Left renal cortex interstitium (tissue), 4 donors: ENCODE results near the gene CLDN14. TPM values are rescaled to one million over a fixed set of nuclear protein-coding genes. Genes with fewer than 3 reads are reported as not detected.
A peak's percentile ranks its signal among the peaks of the same experiment; 100 is the strongest.

Source experiments
- DNase-seq, 4 donors: peaks; one replicate each; pipeline ENCODE4 v3.0.0-alpha.2; 2013; ENCODE audit warnings: low read depth in 4 of 4, low spot score in 2 of 4, missing footprints in 1 of 4
- polyA plus RNA-seq, 4 donors: library from polyadenylated mRNA; unstranded; fragments of 120-200 nt; gene quantifications; one replicate each; pipeline ENCODE4 v1.2.1, GENCODE V29; 2013; ENCODE audit not compliant: insufficient read length in 4 of 4

The CLDN14 gene
- polyA plus RNA-seq, 4 donors: 2.5 to 5.2 (median 4.7) TPM

GRCh38 chr21:36504067-36505058 is 24.4 kb upstream of the CLDN14 start:
- DNase-seq: no peak

- DNase-seq: no peak
Measured at GRCh38 chr21:36502365-36502764, 22.4 kb upstream of the CLDN14 start.

GRCh38 chr21:36501589-36501892 is 21.6 kb upstream of the CLDN14 start:
- no peak for DNase-seq

GRCh38 chr21:36499578-36500471 is 19.9 kb upstream of the CLDN14 start:
- DNase-seq: no peak

GRCh38 chr21:36494557-36494956 is 14.6 kb upstream of the CLDN14 start:
- DNase-seq: no peak

GRCh38 chr21:36491209-36491910 is 11.4 kb upstream of the CLDN14 start:
- peak in 1 of 4 donors; percentile 28 for DNase-seq

GRCh38 chr21:36489776-36490165 is 9.8 kb upstream of the CLDN14 start:
- DNase-seq: no peak

- DNase-seq: no peak
Measured at GRCh38 chr21:36489103-36489775, 9.3 kb upstream of the CLDN14 start.

GRCh38 chr21:36487641-36488307 is 7.9 kb upstream of the CLDN14 start:
- DNase-seq: no peak

GRCh38 chr21:36486246-36486645 is 6.3 kb upstream of the CLDN14 start:
- no peak for DNase-seq

- DNase-seq: no peak
Measured at GRCh38 chr21:36485476-36485875, 5.6 kb upstream of the CLDN14 start.

GRCh38 chr21:36483095-36483494 is 3.2 kb upstream of the CLDN14 start:
- DNase-seq: no peak

GRCh38 chr21:36482673-36483072 is 2.8 kb upstream of the CLDN14 start:
- DNase-seq: no peak

- DNase-seq: no peak
Measured at GRCh38 chr21:36482181-36482580, 2.3 kb upstream of the CLDN14 start.

GRCh38 chr21:36481639-36482038 is 1.7 kb upstream of the CLDN14 start:
- no peak for DNase-seq

- DNase-seq: no peak
Measured at GRCh38 chr21:36480618-36481017, 696 bp upstream of the CLDN14 start.

GRCh38 chr21:36478941-36479340 is 981 bp downstream of the CLDN14 start:
- no peak for DNase-seq

- no peak for DNase-seq
Measured at GRCh38 chr21:36478207-36478701, 1.7 kb downstream of the CLDN14 start.

GRCh38 chr21:36477559-36477958 is 2.4 kb downstream of the CLDN14 start:
- DNase-seq: no peak

- no peak for DNase-seq
Measured at GRCh38 chr21:36477001-36477400, 2.9 kb downstream of the CLDN14 start.
